ENCODE results near the gene SLC17A2. TPM values are rescaled to one million over a fixed set of nuclear protein-coding genes. Genes with fewer than 3 reads are reported as not detected.
"Not testable (repeated sequence)": the region's sequence is repeated elsewhere in the genome, so short reads cannot be mapped to it uniquely, and the experiment has no call there.

The SLC17A2 gene
- total and polyA plus RNA-seq, 2 donors from 2014 or later: 0.54 to 0.76 TPM

- Histone ChIP-seq H3K9ac (ENCODE audit: low read length in 3 of 3) (no peak overlapping the region), H3K4me3 (ENCODE audit: low read length in 3 of 3) (no peak overlapping the region), H3K27me3 (ENCODE audit: control insufficient read depth, insufficient read depth, low read length) (no peaks in the 10 kb centered on the region), H3K4me1 (ENCODE audit: control insufficient read depth in 2 of 3, insufficient read depth in 2 of 3, low read depth in 1 of 3, low read length in 3 of 3) (peaks cover 0 to 4% (median 0%) of the 10 kb centered on the region in 3 donors), H3K36me3 (ENCODE audit: control insufficient read depth in 2 of 3, insufficient read depth in 3 of 3, low read length in 3 of 3) (no peaks in the 10 kb centered on the region), H3K27ac (ENCODE audit: low read depth in 2 of 2, low read length in 2 of 2) (no peak overlapping the region), H3K9me3 (ENCODE audit: control insufficient read depth in 2 of 3, insufficient read depth in 1 of 3, low read length in 3 of 3) (no peaks in the 10 kb centered on the region)
- no peak for DNase-seq
- FAIRE-seq: no peak
- TF ChIP-seq CTCF (IDR thresholded peaks at IDR 0.05; ENCODE audit: borderline replicate concordance, extremely low read depth, insufficient read depth): no peak
- intact Hi-C loops (cut with DNase I): no loop called here
Observed at GRCh38 chr6:25934735-25935313, 4.3 kb upstream of the SLC17A2 start.

GRCh38 chr6:25934156-25934555, 3.7 kb upstream of the SLC17A2 start:
- no peak overlapping the region for H3K4me3 ChIP-seq (ENCODE audit: low read length in 3 of 3)
- no peak for DNase-seq
- no peak for FAIRE-seq
- TF ChIP-seq CTCF (IDR thresholded peaks at IDR 0.05; ENCODE audit: borderline replicate concordance, extremely low read depth, insufficient read depth): no peak
- intact Hi-C loops (cut with DNase I): no loop called here
- H3K27me3 ChIP-seq (ENCODE audit: control insufficient read depth, insufficient read depth, low read length): no peaks in the 10 kb centered on the region
- no peaks in the 10 kb centered on the region for H3K9me3 ChIP-seq (ENCODE audit: control insufficient read depth in 2 of 3, insufficient read depth in 1 of 3, low read length in 3 of 3)
- H3K36me3 ChIP-seq (ENCODE audit: control insufficient read depth in 2 of 3, insufficient read depth in 3 of 3, low read length in 3 of 3): no peaks in the 10 kb centered on the region
- H3K9ac ChIP-seq (ENCODE audit: low read length in 3 of 3): no peak overlapping the region
- no peak overlapping the region for H3K27ac ChIP-seq (ENCODE audit: low read depth in 2 of 2, low read length in 2 of 2)
- H3K4me1 ChIP-seq (ENCODE audit: control insufficient read depth in 2 of 3, insufficient read depth in 2 of 3, low read depth in 1 of 3, low read length in 3 of 3): peaks cover 0 to 4% (median 0%) of the 10 kb centered on the region in 3 donors

GRCh38 chr6:25931411-25931709, 869 bp upstream of the SLC17A2 start:
- Histone ChIP-seq H3K27me3 (ENCODE audit: control insufficient read depth, insufficient read depth, low read length) (no peaks in the 10 kb centered on the region), H3K36me3 (ENCODE audit: control insufficient read depth in 2 of 3, insufficient read depth in 3 of 3, low read length in 3 of 3) (no peaks in the 10 kb centered on the region), H3K9ac (ENCODE audit: low read length in 3 of 3) (no peak overlapping the region), H3K9me3 (ENCODE audit: control insufficient read depth in 2 of 3, insufficient read depth in 1 of 3, low read length in 3 of 3) (no peaks in the 10 kb centered on the region), H3K27ac (ENCODE audit: low read depth in 2 of 2, low read length in 2 of 2) (no peak overlapping the region), H3K4me3 (ENCODE audit: low read length in 3 of 3) (no peak overlapping the region), H3K4me1 (ENCODE audit: control insufficient read depth in 2 of 3, insufficient read depth in 2 of 3, low read depth in 1 of 3, low read length in 3 of 3) (peaks cover 0 to 7% (median 0%) of the 10 kb centered on the region in 3 donors)
- DNase-seq: no peak
- no peak for TF ChIP-seq CTCF (IDR thresholded peaks at IDR 0.05; ENCODE audit: borderline replicate concordance, extremely low read depth, insufficient read depth)
- no peak for FAIRE-seq
- intact Hi-C loops (cut with DNase I): no loop called here

- H3K4me3 ChIP-seq (ENCODE audit: low read length in 3 of 3); H3K27ac ChIP-seq (ENCODE audit: low read depth in 2 of 2, low read length in 2 of 2); H3K36me3 ChIP-seq (ENCODE audit: control insufficient read depth in 2 of 3, insufficient read depth in 3 of 3, low read length in 3 of 3); intact Hi-C loops (cut with DNase I); H3K27me3 ChIP-seq (ENCODE audit: control insufficient read depth, insufficient read depth, low read length); H3K9ac ChIP-seq (ENCODE audit: low read length in 3 of 3); H3K9me3 ChIP-seq (ENCODE audit: control insufficient read depth in 2 of 3, insufficient read depth in 1 of 3, low read length in 3 of 3); H3K4me1 ChIP-seq (ENCODE audit: control insufficient read depth in 2 of 3, insufficient read depth in 2 of 3, low read depth in 1 of 3, low read length in 3 of 3); DNase-seq; FAIRE-seq: not testable (repeated sequence)
Observed at GRCh38 chr6:25929785-25930184, 706 bp downstream of the SLC17A2 start.
